Measurements from ENCODE around the gene CASP10. TPM values are rescaled to one million over a fixed set of nuclear protein-coding genes. Genes with fewer than 3 reads are reported as not detected.

The CASP10 gene
- polyA plus RNA-seq, 1 experiment = 2.6 TPM

GRCh38 chr2:201276511-201276910 lies 93.6 kb downstream of the CASP10 start:
- Histone ChIP-seq H3K27ac (ENCODE audit: low read depth, low read length) (no peak overlapping the region), H3K9me3 (ENCODE audit: control insufficient read depth, insufficient read depth, low read length) (no peaks in the 10 kb centered on the region), H3K27me3 (ENCODE audit: control insufficient read depth, insufficient read depth, low read length) (no peaks in the 10 kb centered on the region), H3K4me3 (ENCODE audit: low read depth, low read length) (no peak overlapping the region)
- TF ChIP-seq CTCF (IDR thresholded peaks at IDR 0.05; ENCODE audit: low read depth, low read length) = no peak
- CTCF ChIA-PET = interaction anchor here (1.0 kb wide), 1 partner anchor 44 kb away, joined by 3 read pairs; no protein-coding TSS in a partner anchor
- DNase-seq (ENCODE audit: low read depth, low spot score) = no peak
- POLR2A ChIA-PET = no interaction called here

Small RNA genes lying within 50 kb of the gene (small RNA-seq; reads per million reads assigned to genes)
- gene AC007283.2 (ENCODE audit: insufficient read length, low read depth) (not detected), gene MTND4LP13 (ENCODE audit: insufficient read length, low read depth) (not detected), gene RNU7-45P (ENCODE audit: insufficient read length, low read depth) (not detected)

Other genes with a start within 250 kb of the CASP10 start
- 4.7 and 4.9 TPM in 2 replicates for gene ORC2, start 219.5 kb upstream of the CASP10 start, polyA plus RNA-seq (2011; rRNA removed)
- 4.5 and 6.1 TPM in 2 replicates for gene HYCC2, start 111.5 kb upstream of the CASP10 start, polyA plus RNA-seq (2011; rRNA removed)
- gene NDUFB3, start 111.1 kb upstream of the CASP10 start, polyA plus RNA-seq (2011; rRNA removed) = 90.9 and 121 TPM in 2 replicates
- 32.7 and 36.3 TPM in 2 replicates for gene CFLAR, start 67.0 kb upstream of the CASP10 start, polyA plus RNA-seq (2011; rRNA removed)
- 17.4 and 20.8 TPM in 2 replicates for gene CASP8, start 77.4 kb downstream of the CASP10 start, polyA plus RNA-seq (2011; rRNA removed)
- gene FLACC1, start 174.2 kb downstream of the CASP10 start, polyA plus RNA-seq (2011; rRNA removed) = 0.58 and 1.1 TPM in 2 replicates

Data from AG04450 (cell line).